ENCODE data around the gene HUNK.

Gene HUNK

GRCh38 chr21:31985398-31985797 is 112.6 kb downstream of the HUNK start:
- POLR2A ChIA-PET = no interaction called here
- TF ChIP-seq ZNF384 (IDR thresholded peaks at IDR 0.05) = no peak
- TF ChIP-seq BHLHE40 (IDR thresholded peaks at IDR 0.05; ENCODE audit: borderline replicate concordance) = no peak
- no peak for TF ChIP-seq ARNT (IDR thresholded peaks at IDR 0.05)
- no peak for TF ChIP-seq PKNOX1 (IDR thresholded peaks at IDR 0.05)
- TF ChIP-seq L3MBTL2 (conservative IDR thresholded peaks at IDR 0.05) = no peak
- no peak for TF ChIP-seq TARDBP (IDR thresholded peaks at IDR 0.05)
- TF ChIP-seq SUZ12 (IDR thresholded peaks at IDR 0.05) = no peak
- no peak for TF ChIP-seq FOXM1 (IDR thresholded peaks at IDR 0.05; ENCODE audit: borderline replicate concordance)
- no peak for TF ChIP-seq HDGF (IDR thresholded peaks at IDR 0.05; ENCODE audit: borderline replicate concordance)
- TF ChIP-seq NFRKB (IDR thresholded peaks at IDR 0.05) = no peak
- no peak for TF ChIP-seq LEF1 (IDR thresholded peaks at IDR 0.05; ENCODE audit: borderline replicate concordance)
- no peak for TF ChIP-seq CTBP1 (IDR thresholded peaks at IDR 0.05; ENCODE audit: borderline replicate concordance)
- no peak for TF ChIP-seq ELF4 (IDR thresholded peaks at IDR 0.05)
- no peak for TF ChIP-seq FOXK2 (IDR thresholded peaks at IDR 0.05)
- TF ChIP-seq FOXA1 (IDR thresholded peaks at IDR 0.05) = no peak
- TF ChIP-seq SP1 (IDR thresholded peaks at IDR 0.05) = no peak
- CTCF ChIA-PET = no interaction called here
- no peak for DNase-seq (ENCODE audit: extremely low spot score)

- POLR2A ChIA-PET = no interaction called here
- CTCF ChIA-PET = no interaction called here
- DNase-seq (ENCODE audit: extremely low spot score) = no peak
- TF ChIP-seq ZNF384 (IDR thresholded peaks at IDR 0.05) = no peak
- no peak for TF ChIP-seq HDGF (IDR thresholded peaks at IDR 0.05; ENCODE audit: borderline replicate concordance)
- no peak for TF ChIP-seq ARNT (IDR thresholded peaks at IDR 0.05)
- no peak for TF ChIP-seq FOXK2 (IDR thresholded peaks at IDR 0.05)
- no peak for TF ChIP-seq SUZ12 (IDR thresholded peaks at IDR 0.05)
- no peak for TF ChIP-seq TARDBP (IDR thresholded peaks at IDR 0.05)
- TF ChIP-seq CTBP1 (IDR thresholded peaks at IDR 0.05; ENCODE audit: borderline replicate concordance) = no peak
- no peak for TF ChIP-seq L3MBTL2 (conservative IDR thresholded peaks at IDR 0.05)
- no peak for TF ChIP-seq SP1 (IDR thresholded peaks at IDR 0.05)
- no peak for TF ChIP-seq NFRKB (IDR thresholded peaks at IDR 0.05)
- TF ChIP-seq FOXA1 (IDR thresholded peaks at IDR 0.05) = no peak
- TF ChIP-seq ELF4 (IDR thresholded peaks at IDR 0.05) = no peak
- TF ChIP-seq LEF1 (IDR thresholded peaks at IDR 0.05; ENCODE audit: borderline replicate concordance) = no peak
- no peak for TF ChIP-seq FOXM1 (IDR thresholded peaks at IDR 0.05; ENCODE audit: borderline replicate concordance)
- no peak for TF ChIP-seq PKNOX1 (IDR thresholded peaks at IDR 0.05)
- no peak for TF ChIP-seq BHLHE40 (IDR thresholded peaks at IDR 0.05; ENCODE audit: borderline replicate concordance)
Measured at GRCh38 chr21:31986035-31986856, 113.4 kb downstream of the HUNK start.

GRCh38 chr21:31987696-31988095 is 114.9 kb downstream of the HUNK start:
- POLR2A ChIA-PET = no interaction called here

GRCh38 chr21:31988492-31989290 is 115.9 kb downstream of the HUNK start:
- ChIA-PET POLR2A (no interaction called here), CTCF (no interaction called here)

More at GRCh38 chr21:31987696-31988095, 114.9 kb downstream of the HUNK start:
- no peak for TF ChIP-seq PKNOX1 (IDR thresholded peaks at IDR 0.05)
- no peak for TF ChIP-seq FOXK2 (IDR thresholded peaks at IDR 0.05)
- no peak for TF ChIP-seq SP1 (IDR thresholded peaks at IDR 0.05)
- no peak for TF ChIP-seq ZNF384 (IDR thresholded peaks at IDR 0.05)
- TF ChIP-seq HDGF (IDR thresholded peaks at IDR 0.05; ENCODE audit: borderline replicate concordance) = no peak
- TF ChIP-seq CTBP1 (IDR thresholded peaks at IDR 0.05; ENCODE audit: borderline replicate concordance) = no peak
- TF ChIP-seq ARNT (IDR thresholded peaks at IDR 0.05) = no peak
- no peak for TF ChIP-seq L3MBTL2 (conservative IDR thresholded peaks at IDR 0.05)
- TF ChIP-seq BHLHE40 (IDR thresholded peaks at IDR 0.05; ENCODE audit: borderline replicate concordance) = no peak
- no peak for TF ChIP-seq FOXA1 (IDR thresholded peaks at IDR 0.05)
- no peak for TF ChIP-seq SUZ12 (IDR thresholded peaks at IDR 0.05)
- no peak for TF ChIP-seq TARDBP (IDR thresholded peaks at IDR 0.05)
- no peak for TF ChIP-seq NFRKB (IDR thresholded peaks at IDR 0.05)
- TF ChIP-seq LEF1 (IDR thresholded peaks at IDR 0.05; ENCODE audit: borderline replicate concordance) = no peak
- TF ChIP-seq ELF4 (IDR thresholded peaks at IDR 0.05) = no peak
- TF ChIP-seq FOXM1 (IDR thresholded peaks at IDR 0.05; ENCODE audit: borderline replicate concordance) = no peak
- DNase-seq (ENCODE audit: extremely low spot score) = no peak
- CTCF ChIA-PET = no interaction called here

More at GRCh38 chr21:31988492-31989290, 115.9 kb downstream of the HUNK start:
- TF ChIP-seq PKNOX1 (IDR thresholded peaks at IDR 0.05) (no peak), FOXK2 (IDR thresholded peaks at IDR 0.05) (no peak), CTBP1 (IDR thresholded peaks at IDR 0.05; ENCODE audit: borderline replicate concordance) (no peak), ELF4 (IDR thresholded peaks at IDR 0.05) (no peak), TARDBP (IDR thresholded peaks at IDR 0.05) (no peak), SP1 (IDR thresholded peaks at IDR 0.05) (no peak), BHLHE40 (IDR thresholded peaks at IDR 0.05; ENCODE audit: borderline replicate concordance) (no peak), ZNF384 (IDR thresholded peaks at IDR 0.05) (no peak), L3MBTL2 (conservative IDR thresholded peaks at IDR 0.05) (no peak), HDGF (IDR thresholded peaks at IDR 0.05; ENCODE audit: borderline replicate concordance) (no peak), ARNT (IDR thresholded peaks at IDR 0.05) (no peak)
- DNase-seq (ENCODE audit: extremely low spot score) = no peak
